Left lung (tissue), 10 donors: ENCODE results near the gene KIF5B. TPM values are rescaled to one million over a fixed set of nuclear protein-coding genes. Genes with fewer than 3 reads are reported as not detected.
A peak's percentile ranks its signal among the peaks of the same experiment; 100 is the strongest.

ENCODE experiments used
- ATAC-seq: fragments of 200-7000 bp; cut with Tn5 transposase; one replicate; pipeline ENCODE4 v1.9.1; 2020; ENCODE audit warnings: moderate library complexity
- DNase-seq, 4 donors: peaks; one replicate each; pipeline ENCODE4 v3.0.0-alpha.2; 2013 to 2020
- H3K27ac ChIP-seq, 2 donors: fragments of 200-600 bp; sonication (generic) in 1 of 2; one replicate each; pipeline versions ENCODE4 v1.5.0 to v1.8.0; 2020 to 2021
- H3K27me3 ChIP-seq, 2 donors: fragments of 200-600 bp; sonication (generic) in 1 of 2; one replicate each; pipeline versions ENCODE4 v1.5.0 to v1.8.0; 2020 to 2021
- H3K36me3 ChIP-seq, 2 donors: fragments of 200-600 bp; sonication (generic) in 1 of 2; one replicate each; pipeline versions ENCODE4 v1.5.0 to v1.8.0; 2020 to 2021
- H3K4me1 ChIP-seq, 2 donors: fragments of 200-600 bp; one replicate each; pipeline ENCODE4 v1.8.0; 2021
- H3K4me3 ChIP-seq, 2 donors: fragments of 200-600 bp; sonication (generic) in 1 of 2; one replicate each; pipeline versions ENCODE4 v1.5.0 to v1.8.0; 2020 to 2021; ENCODE audit warnings: mild to moderate bottlenecking in 1 of 2
- H3K9me3 ChIP-seq, 2 donors: fragments of 200-600 bp; sonication (generic) in 1 of 2; one replicate each; pipeline versions ENCODE4 v1.5.0 to v1.8.0; 2020 to 2021
- CTCF ChIP-seq, 2 donors: fragments of 200-600 bp; sonication (generic) in 1 of 2; IDR thresholded peaks; one replicate each; pipeline versions ENCODE4 v1.5.0 to v1.8.0; 2021; ENCODE audit warnings: antibody characterized with exemption in 2 of 2
- intact Hi-C, 2 donors: fragments of 100-400 bp; cut with DNase I; formaldehyde crosslinking; loops; one replicate each; pipeline versions ENCODE4 v1.11.2 to v1.14.2; 2022
- polyA plus RNA-seq, 6 donors: library from polyadenylated mRNA; unstranded; fragments of 120-200 nt; gene quantifications; one replicate each; pipeline ENCODE4 v1.2.1, GENCODE V29; 2013; ENCODE audit not compliant: insufficient read length in 6 of 6
- total RNA-seq, 2 donors: library from RNA; stranded (reverse); fragmentation: NEBNext Ultra II Directional; extraction: Animal tissue kit (Norgen Biotek cat#: 25700); gene quantifications; one replicate each; pipeline ENCODE4 v1.2.1, GENCODE V29; 2021
- donor health status: DM: no; HTN: yes; CAD: no.
- donor health status: DM: no; HTN: no; CAD: no.

The KIF5B gene
- total and polyA plus RNA-seq, 8 donors = 99.4 to 179 (median 147) TPM

- TF ChIP-seq CTCF (IDR thresholded peaks at IDR 0.05) = no peak
- H3K27ac ChIP-seq = peak overlapping the region; percentile 24 to 31
- no peaks in the 10 kb centered on the region for H3K9me3 ChIP-seq
- H3K4me1 ChIP-seq = peaks cover 32 to 82% of the 10 kb centered on the region in 2 donors
- no peaks in the 10 kb centered on the region for H3K27me3 ChIP-seq
- peak overlapping the region in 1 of 2 donors; percentile 1 for H3K4me3 ChIP-seq
- intact Hi-C loops = no loop called here
- DNase-seq (no peak), ATAC-seq (no peak)
- peaks cover 0 to 13% of the 10 kb centered on the region in 2 donors for H3K36me3 ChIP-seq
Measured at GRCh38 chr10:32051926-32052325, 4.3 kb downstream of the KIF5B start.

- peaks cover 0 to 26% of the 10 kb centered on the region in 2 donors for H3K36me3 ChIP-seq
- TF ChIP-seq CTCF (IDR thresholded peaks at IDR 0.05) = no peak
- no peaks in the 10 kb centered on the region for H3K27me3 ChIP-seq
- DNase-seq = no peak
- no peak overlapping the region for H3K4me3 ChIP-seq
- no peak for ATAC-seq
- H3K27ac ChIP-seq = no peak overlapping the region
- intact Hi-C loops = no loop called here
- no peaks in the 10 kb centered on the region for H3K9me3 ChIP-seq
- peaks cover 32 to 92% of the 10 kb centered on the region in 2 donors for H3K4me1 ChIP-seq
Measured at GRCh38 chr10:32050177-32050576, 6.0 kb downstream of the KIF5B start.

GRCh38 chr10:32049113-32049512 is 7.1 kb downstream of the KIF5B start:
- no peak overlapping the region for H3K4me3 ChIP-seq
- H3K27ac ChIP-seq = peak overlapping the region in 1 of 2 donors; percentile 1
- TF ChIP-seq CTCF (IDR thresholded peaks at IDR 0.05) = no peak
- no peaks in the 10 kb centered on the region for H3K9me3 ChIP-seq
- peaks cover 0 to 37% of the 10 kb centered on the region in 2 donors for H3K36me3 ChIP-seq
- H3K4me1 ChIP-seq = peaks cover 32 to 90% of the 10 kb centered on the region in 2 donors
- intact Hi-C loops = no loop called here
- H3K27me3 ChIP-seq = no peaks in the 10 kb centered on the region
- DNase-seq (no peak), ATAC-seq (peak; percentile 15)

GRCh38 chr10:32048282-32048681 is 7.9 kb downstream of the KIF5B start:
- H3K36me3 ChIP-seq = peaks cover 0 to 42% of the 10 kb centered on the region in 2 donors
- peak overlapping the region in 1 of 2 donors; percentile 1 for H3K27ac ChIP-seq
- no peak for TF ChIP-seq CTCF (IDR thresholded peaks at IDR 0.05)
- intact Hi-C loops = no loop called here
- DNase-seq (no peak), ATAC-seq (peak; percentile 66)
- H3K4me3 ChIP-seq = no peak overlapping the region
- no peaks in the 10 kb centered on the region for H3K27me3 ChIP-seq
- H3K9me3 ChIP-seq = no peaks in the 10 kb centered on the region
- peaks cover 27 to 90% of the 10 kb centered on the region in 2 donors for H3K4me1 ChIP-seq

- TF ChIP-seq CTCF (IDR thresholded peaks at IDR 0.05) = no peak
- peaks cover 0 to 46% of the 10 kb centered on the region in 2 donors for H3K36me3 ChIP-seq
- no peaks in the 10 kb centered on the region for H3K9me3 ChIP-seq
- H3K27ac ChIP-seq = no peak overlapping the region
- no peak for DNase-seq
- ATAC-seq = no peak
- no peaks in the 10 kb centered on the region for H3K27me3 ChIP-seq
- no peak overlapping the region for H3K4me3 ChIP-seq
- intact Hi-C loops = no loop called here
- peaks cover 23 to 90% of the 10 kb centered on the region in 2 donors for H3K4me1 ChIP-seq
Measured at GRCh38 chr10:32047881-32048280, 8.3 kb downstream of the KIF5B start.
